OCI-LY1 (cell line): ENCODE results near the gene LDLRAD3.
"Not testable (repeated sequence)": the region's sequence is repeated elsewhere in the genome, so short reads cannot be mapped to it uniquely, and the experiment has no call there.

ENCODE experiments used
- H2AFZ ChIP-seq: fragments of 200-600 bp; sonication (generic), shearing (Covaris generic); 2 replicates; pipeline ENCODE4 v1.6.0; 2014; ENCODE audit warnings: antibody characterized with exemption, mild to moderate bottlenecking, low read length
- H3F3A ChIP-seq: fragments of 200-600 bp; sonication (generic), shearing (Covaris generic); 2 replicates; pipeline ENCODE4 v1.6.0; 2014; ENCODE audit warnings: mild to moderate bottlenecking, antibody characterized with exemption, low read length, moderate library complexity; ENCODE audit not compliant: insufficient read depth
- H3K27ac ChIP-seq: fragments of 200-600 bp; sonication (generic); 2 replicates; pipeline ENCODE4 v1.5.1; 2014; ENCODE audit warnings: low read length, mixed run types, mild to moderate bottlenecking, low read depth; ENCODE audit not compliant: poor library complexity, severe bottlenecking
- H3K27me3 ChIP-seq: fragments of 200-600 bp; sonication (generic); 2 replicates; pipeline ENCODE4 v1.6.0; 2014; ENCODE audit warnings: antibody characterized with exemption, mild to moderate bottlenecking, low read length, moderate library complexity; ENCODE audit not compliant: insufficient read depth
- H3K36me3 ChIP-seq: fragments of 200-600 bp; sonication (generic); 2 replicates; pipeline ENCODE4 v1.6.1; 2014; ENCODE audit warnings: mild to moderate bottlenecking, antibody characterized with exemption, low read length, moderate library complexity, mixed read lengths; ENCODE audit not compliant: insufficient read depth
- H3K4me1 ChIP-seq: fragments of 200-600 bp; sonication (generic); 2 replicates; pipeline ENCODE4 v1.5.1; 2014; ENCODE audit warnings: mild to moderate bottlenecking, low read length, moderate library complexity; ENCODE audit not compliant: insufficient read depth, severe bottlenecking
- H3K4me2 ChIP-seq: fragments of 200-600 bp; sonication (generic), shearing (Covaris generic); 2 replicates; pipeline ENCODE4 v1.6.1; 2014; ENCODE audit warnings: low read length
- H3K4me3 ChIP-seq: fragments of 200-600 bp; sonication (generic); 2 replicates; pipeline ENCODE4 v1.5.1; 2014; ENCODE audit warnings: low read length, low read depth, mild to moderate bottlenecking, mixed read lengths; ENCODE audit not compliant: poor library complexity, severe bottlenecking
- H3K79me2 ChIP-seq: fragments of 200-600 bp; shearing (Covaris generic); 2 replicates; pipeline ENCODE4 v1.6.1; 2016; ENCODE audit warnings: mixed run types, low read length, mixed read lengths; ENCODE audit not compliant: insufficient read depth
- H3K9ac ChIP-seq: fragments of 200-600 bp; sonication (generic), shearing (Covaris generic); 2 replicates; pipeline ENCODE4 v1.6.1; 2014; ENCODE audit warnings: mild to moderate bottlenecking, low read length, mixed read lengths
- H3K9me2 ChIP-seq: fragments of 200-600 bp; sonication (generic), shearing (Covaris generic); 2 replicates; pipeline ENCODE4 v1.6.1; 2014; ENCODE audit warnings: low read depth, mild to moderate bottlenecking, low read length, mixed read lengths
- H3K9me3 ChIP-seq: fragments of 200-600 bp; shearing (Covaris generic); 2 replicates; pipeline ENCODE4 v1.6.1; 2014; ENCODE audit warnings: low read length, mixed read lengths
- H4K20me1 ChIP-seq: fragments of 200-600 bp; sonication (generic), shearing (Covaris generic); 2 replicates; pipeline ENCODE4 v1.6.0; 2016; ENCODE audit warnings: mild to moderate bottlenecking, low read length; ENCODE audit not compliant: insufficient read depth
- EZH2 ChIP-seq: fragments of 200-600 bp; sonication (generic), shearing (Covaris generic); IDR thresholded peaks from 2 replicates; pipeline ENCODE4 v1.8.0; 2017; ENCODE audit warnings: borderline replicate concordance, mixed run types, mild to moderate bottlenecking, antibody characterized with exemption, low read length, moderate library complexity, mixed read lengths
- TF ChIP-seq, protein P1 (sequence below): fragments of 200-600 bp; sonication (generic), shearing (Covaris generic); IDR thresholded peaks from 2 replicates; pipeline ENCODE4 v1.5.1; 2017; ENCODE audit warnings: mild to moderate bottlenecking, antibody characterized with exemption, low read length, moderate library complexity, mixed read lengths

LDLRAD3 gene

DNA sequence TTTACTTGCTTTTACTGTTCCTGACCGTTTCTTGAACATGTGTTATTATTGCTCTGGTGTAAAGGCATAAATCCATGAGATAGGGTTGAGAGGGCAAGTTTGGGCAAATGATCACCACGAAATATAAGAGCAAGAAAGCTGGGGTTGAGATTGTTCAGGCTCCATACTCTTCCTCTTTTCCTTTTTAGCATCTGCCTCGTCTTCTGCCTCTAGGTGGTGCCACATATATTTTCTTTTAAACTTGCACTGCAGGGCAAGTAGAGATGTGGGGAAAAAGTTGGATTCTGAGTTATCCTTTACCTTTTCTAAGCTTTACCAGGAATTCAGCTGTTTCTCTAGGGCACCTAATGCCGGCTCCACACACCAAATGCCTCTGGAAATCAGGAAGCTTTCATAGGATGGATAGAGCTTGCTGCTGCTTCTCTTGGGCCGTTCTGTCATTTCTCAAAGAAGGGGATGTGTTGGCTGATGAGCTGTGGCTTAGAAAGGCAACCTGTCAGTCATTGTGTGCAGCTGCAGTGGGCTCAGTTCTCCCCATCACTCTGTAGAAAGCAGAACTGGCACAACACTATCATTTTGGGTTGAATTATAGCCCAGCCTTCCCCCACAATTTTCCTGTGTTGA is 98.2 kb downstream of the LDLRAD3 start:
- Histone ChIP-seq H3F3A (no peaks in the 10 kb centered on the region), H3K9ac (no peak overlapping the region), H2AFZ (no peak overlapping the region), H3K27me3 (no peaks in the 10 kb centered on the region), H3K9me2 (no peaks in the 10 kb centered on the region), H3K4me3 (no peak overlapping the region), H3K9me3 (no peaks in the 10 kb centered on the region), H4K20me1 (no peaks in the 10 kb centered on the region), H3K4me1 (no peaks in the 10 kb centered on the region), H3K27ac (no peak overlapping the region), H3K36me3 (no peaks in the 10 kb centered on the region), H3K4me2 (no peak overlapping the region), H3K79me2 (no peaks in the 10 kb centered on the region)
- no peak for TF ChIP-seq EZH2
- TF ChIP-seq, protein P1, sequence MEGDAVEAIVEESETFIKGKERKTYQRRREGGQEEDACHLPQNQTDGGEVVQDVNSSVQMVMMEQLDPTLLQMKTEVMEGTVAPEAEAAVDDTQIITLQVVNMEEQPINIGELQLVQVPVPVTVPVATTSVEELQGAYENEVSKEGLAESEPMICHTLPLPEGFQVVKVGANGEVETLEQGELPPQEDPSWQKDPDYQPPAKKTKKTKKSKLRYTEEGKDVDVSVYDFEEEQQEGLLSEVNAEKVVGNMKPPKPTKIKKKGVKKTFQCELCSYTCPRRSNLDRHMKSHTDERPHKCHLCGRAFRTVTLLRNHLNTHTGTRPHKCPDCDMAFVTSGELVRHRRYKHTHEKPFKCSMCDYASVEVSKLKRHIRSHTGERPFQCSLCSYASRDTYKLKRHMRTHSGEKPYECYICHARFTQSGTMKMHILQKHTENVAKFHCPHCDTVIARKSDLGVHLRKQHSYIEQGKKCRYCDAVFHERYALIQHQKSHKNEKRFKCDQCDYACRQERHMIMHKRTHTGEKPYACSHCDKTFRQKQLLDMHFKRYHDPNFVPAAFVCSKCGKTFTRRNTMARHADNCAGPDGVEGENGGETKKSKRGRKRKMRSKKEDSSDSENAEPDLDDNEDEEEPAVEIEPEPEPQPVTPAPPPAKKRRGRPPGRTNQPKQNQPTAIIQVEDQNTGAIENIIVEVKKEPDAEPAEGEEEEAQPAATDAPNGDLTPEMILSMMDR, result peak; percentile 44; the same call in 1 of the 2 replicates

DNA sequence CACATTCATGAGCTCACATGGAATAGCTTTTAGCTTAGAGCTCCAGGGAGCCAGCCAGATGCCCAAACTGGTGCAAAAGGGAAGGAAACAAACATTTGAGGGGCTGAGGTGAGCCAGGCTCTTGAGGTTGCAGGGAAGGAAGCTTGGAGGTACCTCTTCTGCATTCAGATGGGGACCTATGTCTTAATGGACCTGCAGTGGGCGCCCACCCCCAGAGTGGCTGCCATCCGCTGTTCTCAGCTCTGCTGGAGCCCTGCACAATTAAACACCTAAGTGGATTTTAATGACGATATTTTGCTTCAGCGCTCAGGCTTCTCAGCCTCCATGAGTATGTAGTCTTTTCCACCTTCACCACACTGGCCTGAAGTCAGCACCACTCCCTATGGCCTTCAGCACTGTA is 100.8 kb downstream of the LDLRAD3 start:
- TF ChIP-seq, protein P1, result no peak
- TF ChIP-seq EZH2, result no peak
- Histone ChIP-seq H3K4me3 (no peak overlapping the region), H3K79me2 (no peaks in the 10 kb centered on the region), H3K4me2 (no peak overlapping the region), H3K9me3 (no peaks in the 10 kb centered on the region), H2AFZ (no peak overlapping the region), H3K36me3 (no peaks in the 10 kb centered on the region), H3K27me3 (no peaks in the 10 kb centered on the region), H3K9me2 (no peaks in the 10 kb centered on the region), H3K4me1 (no peaks in the 10 kb centered on the region), H3F3A (no peaks in the 10 kb centered on the region), H4K20me1 (no peaks in the 10 kb centered on the region), H3K27ac (no peak overlapping the region), H3K9ac (no peak overlapping the region)

DNA sequence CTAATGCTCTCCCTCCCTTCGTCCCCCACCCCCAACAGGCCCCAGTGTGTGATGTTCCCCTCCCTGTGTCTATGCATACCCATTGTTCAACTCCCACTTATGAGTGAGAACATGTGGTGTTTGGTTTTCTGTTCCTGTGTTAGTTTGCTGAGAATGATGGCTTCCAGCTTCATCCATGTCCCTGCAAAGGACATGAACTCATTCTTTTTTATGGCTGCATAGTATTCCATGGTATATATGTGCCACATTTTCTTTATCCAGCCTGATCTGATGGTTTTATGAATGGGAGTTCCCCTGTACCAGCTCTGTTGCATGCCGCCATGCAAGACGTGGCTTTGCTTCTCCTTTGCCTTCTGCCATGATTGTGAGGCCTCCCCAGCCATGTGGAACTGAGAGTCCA is 102.1 kb downstream of the LDLRAD3 start:
- not testable (repeated sequence) for H2AFZ ChIP-seq

DNA sequence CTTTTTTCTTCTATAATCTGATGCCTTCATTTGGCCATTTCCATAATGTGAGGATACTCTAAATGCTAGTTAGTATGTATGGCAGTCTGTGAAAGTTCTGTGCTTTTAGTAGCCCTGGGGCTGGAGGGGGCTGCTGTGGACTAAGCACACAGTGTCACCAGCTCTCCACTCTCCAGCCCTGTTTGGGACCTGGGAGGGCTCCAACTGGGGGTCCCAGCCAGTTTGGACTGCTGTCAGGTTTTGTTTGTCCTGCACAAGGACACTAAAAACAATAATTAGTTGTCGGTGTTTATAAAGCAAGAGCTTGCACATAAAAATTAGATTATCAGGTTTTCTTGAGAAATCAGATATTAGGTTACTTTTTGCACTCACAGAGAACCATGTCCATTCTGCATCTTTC is 103.1 kb downstream of the LDLRAD3 start:
- no peak overlapping the region for H3K4me2 ChIP-seq
- no peaks in the 10 kb centered on the region for H3K4me1 ChIP-seq
- H3K9ac ChIP-seq, result no peak overlapping the region
- H3K79me2 ChIP-seq, result no peaks in the 10 kb centered on the region
- no peak overlapping the region for H3K27ac ChIP-seq
- H4K20me1 ChIP-seq, result no peaks in the 10 kb centered on the region
- no peaks in the 10 kb centered on the region for H3K9me3 ChIP-seq
- no peaks in the 10 kb centered on the region for H3F3A ChIP-seq
- no peaks in the 10 kb centered on the region for H3K36me3 ChIP-seq
- TF ChIP-seq EZH2, result no peak
- TF ChIP-seq, protein P1, result no peak
- H3K9me2 ChIP-seq, result no peaks in the 10 kb centered on the region
- H2AFZ ChIP-seq, result no peak overlapping the region
- no peaks in the 10 kb centered on the region for H3K27me3 ChIP-seq
- H3K4me3 ChIP-seq, result no peak overlapping the region

More for the DNA sequence above, 102.1 kb downstream of the LDLRAD3 start:
- not testable (repeated sequence) for H3K9ac ChIP-seq, H3K4me3 ChIP-seq, H3K4me2 ChIP-seq, H3K36me3 ChIP-seq, H3K27me3 ChIP-seq, H3K9me3 ChIP-seq, H4K20me1 ChIP-seq, H3F3A ChIP-seq, H3K79me2 ChIP-seq, H3K27ac ChIP-seq, H3K4me1 ChIP-seq, H3K9me2 ChIP-seq
